ENCODE measurements around the gene RAVER1. TPM values are rescaled to one million over a fixed set of nuclear protein-coding genes. Genes with fewer than 3 reads are reported as not detected.

Gene RAVER1
- total RNA-seq, 1 experiment from 2014 or later = 62.4 TPM

Other genes starting within 250 kb of the RAVER1 start
- gene SHFL, start 247.2 kb downstream of the RAVER1 start, total RNA-seq (2014; rRNA removed) = 17.2 and 18.4 TPM in 2 replicates
- 0.81 and 1.2 TPM in 2 replicates for gene ANGPTL6, start 230.9 kb downstream of the RAVER1 start, total RNA-seq (2014; rRNA removed)
- gene PPAN, start 227.2 kb downstream of the RAVER1 start, total RNA-seq (2014; rRNA removed) = 183 and 214 TPM in 2 replicates
- 11.1 and 17.3 TPM in 2 replicates for gene P2RY11, start 221.8 kb downstream of the RAVER1 start, total RNA-seq (2014; rRNA removed)
- gene EIF3G, start 213.6 kb downstream of the RAVER1 start, total RNA-seq (2014; rRNA removed) = 575 and 635 TPM in 2 replicates
- 259 and 358 TPM in 2 replicates for gene DNMT1, start 138.6 kb downstream of the RAVER1 start, total RNA-seq (2014; rRNA removed)
- gene S1PR2, start 102.2 kb downstream of the RAVER1 start, total RNA-seq (2014; rRNA removed) = 4.1 and 5.8 TPM in 2 replicates
- gene MRPL4, start 81.3 kb downstream of the RAVER1 start, total RNA-seq (2014; rRNA removed) = 336 and 427 TPM in 2 replicates
- gene ICAM1, start 62.4 kb downstream of the RAVER1 start, total RNA-seq (2014; rRNA removed) = 9.4 and 15.3 TPM in 2 replicates
- gene ICAM4, start 46.6 kb downstream of the RAVER1 start, total RNA-seq (2014; rRNA removed) = not detected in 2 replicates
- 1.8 and 2.0 TPM in 2 replicates for gene ICAM5, start 43.6 kb downstream of the RAVER1 start, total RNA-seq (2014; rRNA removed)
- 1.4 and 1.8 TPM in 2 replicates for gene ZGLP1, start 23.7 kb downstream of the RAVER1 start, total RNA-seq (2014; rRNA removed)
- gene FDX2, start 17.5 kb downstream of the RAVER1 start, total RNA-seq (2014; rRNA removed) = 79.5 and 98.4 TPM in 2 replicates
- gene ICAM3, start 6.1 kb upstream of the RAVER1 start, total RNA-seq (2014; rRNA removed) = 37.7 and 46.9 TPM in 2 replicates
- gene TYK2, start 47.0 kb upstream of the RAVER1 start, total RNA-seq (2014; rRNA removed) = 177 and 201 TPM in 2 replicates
- 560 and 709 TPM in 2 replicates for gene CDC37, start 70.0 kb upstream of the RAVER1 start, total RNA-seq (2014; rRNA removed)
- 2.8 and 3.1 TPM in 2 replicates for gene PDE4A, start 87.0 kb upstream of the RAVER1 start, total RNA-seq (2014; rRNA removed)
- gene KEAP1, start 169.8 kb upstream of the RAVER1 start, total RNA-seq (2014; rRNA removed) = 151 and 184 TPM in 2 replicates
- 2.4 and 4.1 TPM in 2 replicates for gene S1PR5, start 183.9 kb upstream of the RAVER1 start, total RNA-seq (2014; rRNA removed)
- 53.2 and 65.9 TPM in 2 replicates for gene ATG4D, start 210.4 kb upstream of the RAVER1 start, total RNA-seq (2014; rRNA removed)
- 52.9 and 72.6 TPM in 2 replicates for gene KRI1, start 232.5 kb upstream of the RAVER1 start, total RNA-seq (2014; rRNA removed)
- 17.1 and 22.5 TPM in 2 replicates for gene CDKN2D, start 235.4 kb upstream of the RAVER1 start, total RNA-seq (2014; rRNA removed)